T-helper 2 cell treated with Interferon-gamma antibody and Interleukin-4, amounts not matched to agents 5 μg/mL and 100 μg/mL, for 36 hours (primary cell): ENCODE data around the gene JAG2.

Source experiments
- DNase-seq: peaks from one replicate; pipeline ENCODE4 v3.0.0; 2021; ENCODE audit warnings: low spot score
- H3K27ac Mint-ChIP-seq: one replicate; pipeline ENCODE4 v1.8.0; 2021; ENCODE audit warnings: mild to moderate bottlenecking, mixed read lengths
- H3K27me3 Mint-ChIP-seq: one replicate; pipeline ENCODE4 v1.8.0; 2021; ENCODE audit warnings: low read depth, mixed read lengths
- H3K36me3 Mint-ChIP-seq: one replicate; pipeline ENCODE4 v1.8.0; 2021; ENCODE audit warnings: low read depth, mixed read lengths
- H3K4me1 Mint-ChIP-seq: one replicate; pipeline ENCODE4 v1.8.0; 2021; ENCODE audit warnings: low read depth, mixed read lengths
- H3K4me3 Mint-ChIP-seq: one replicate; pipeline ENCODE4 v1.8.0; 2022; ENCODE audit warnings: mild to moderate bottlenecking, moderate library complexity, mixed read lengths
- H3K9me3 Mint-ChIP-seq: one replicate; pipeline ENCODE4 v1.8.0; 2021; ENCODE audit warnings: mixed read lengths

The JAG2 gene

DNA sequence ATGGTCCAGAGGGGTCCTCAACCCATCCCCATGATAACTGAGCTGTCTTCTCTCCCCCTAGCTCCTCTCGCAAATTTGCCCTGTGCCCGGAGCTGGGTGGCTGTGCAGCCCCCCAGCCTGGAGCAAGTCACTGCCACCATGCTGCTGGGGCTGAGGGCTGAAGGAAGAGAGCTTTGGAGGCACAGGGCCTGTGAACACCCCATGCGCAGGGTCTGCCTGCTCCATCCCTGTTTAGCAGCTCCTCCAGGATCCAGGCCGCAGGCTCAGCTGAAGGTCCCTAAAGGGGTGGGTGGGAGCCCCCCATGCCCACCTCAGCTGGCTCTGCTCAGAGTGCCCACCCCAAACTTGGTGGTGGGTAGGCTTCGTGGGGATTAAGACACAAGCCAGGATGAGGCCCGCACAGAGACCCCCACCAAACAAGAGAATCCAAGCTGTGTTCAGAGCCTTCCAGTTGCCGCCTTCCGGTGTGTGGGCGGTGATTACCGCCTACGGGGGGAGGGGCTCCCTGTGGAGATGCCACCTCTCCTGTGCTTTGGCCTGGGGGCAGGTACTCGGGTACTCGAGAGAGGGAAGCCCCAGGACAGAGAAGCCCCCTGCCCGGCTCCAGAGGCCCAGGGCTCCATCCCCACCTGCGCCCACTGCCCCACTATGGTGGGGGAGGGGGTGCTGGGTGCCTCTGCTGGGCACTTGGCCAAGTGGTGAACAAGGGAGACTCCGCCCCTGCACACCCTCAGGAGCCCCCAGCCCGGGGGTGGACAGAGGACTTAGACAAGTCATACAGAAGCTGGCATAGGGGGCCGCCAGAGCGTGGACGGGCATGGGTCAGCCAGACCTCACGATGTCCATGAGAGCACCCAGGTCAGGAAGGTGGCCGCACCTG lies 1.4 kb upstream of the JAG2 start:
- no peaks in the 10 kb centered on the region for H3K36me3 Mint-ChIP-seq
- H3K4me3 Mint-ChIP-seq = peak overlapping the region; percentile 71
- H3K4me1 Mint-ChIP-seq = peaks cover 11% of the 10 kb centered on the region
- H3K27ac Mint-ChIP-seq = peak overlapping the region; percentile 41
- DNase-seq = no peak
- H3K27me3 Mint-ChIP-seq = peaks cover 25% of the 10 kb centered on the region
- no peaks in the 10 kb centered on the region for H3K9me3 Mint-ChIP-seq

DNA sequence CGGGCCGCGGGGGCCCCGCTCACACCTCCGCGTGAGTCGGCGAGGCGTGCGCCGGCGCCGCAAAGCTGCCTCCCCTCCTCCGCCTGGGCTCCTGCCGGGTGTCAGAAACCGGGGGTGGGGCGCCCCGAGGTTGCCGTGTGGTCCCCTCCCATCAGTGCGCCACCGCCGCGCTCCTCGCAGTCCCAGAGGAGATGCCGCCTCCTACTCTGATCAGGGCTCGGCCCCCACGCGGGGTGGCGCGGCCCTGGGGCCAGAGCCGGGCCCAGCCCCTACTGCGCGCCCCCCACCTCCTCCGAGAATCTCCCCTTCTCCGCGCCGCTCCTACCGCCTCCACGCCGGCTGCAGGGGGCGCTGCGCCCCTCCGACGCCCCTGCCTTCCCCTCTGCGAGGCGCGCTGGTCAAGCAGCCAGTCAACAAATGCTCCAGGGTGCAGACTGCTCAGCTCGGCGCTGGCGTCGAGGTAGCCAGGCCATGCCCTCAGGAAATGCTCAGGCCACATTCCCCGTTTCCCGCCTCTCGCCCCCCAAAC lies 467 bp upstream of the JAG2 start:
- peaks cover 6% of the 10 kb centered on the region for H3K4me1 Mint-ChIP-seq
- H3K4me3 Mint-ChIP-seq = peak overlapping the region; percentile 63
- H3K27me3 Mint-ChIP-seq = peaks cover 25% of the 10 kb centered on the region
- no peaks in the 10 kb centered on the region for H3K36me3 Mint-ChIP-seq
- peak; percentile 31 for DNase-seq
- H3K27ac Mint-ChIP-seq = no peak overlapping the region
- no peaks in the 10 kb centered on the region for H3K9me3 Mint-ChIP-seq

GRCh38 chr14:105168093-105168420 lies 519 bp downstream of the JAG2 start:
- Mint-ChIP-seq H3K9me3 (no peaks in the 10 kb centered on the region), H3K4me1 (peaks cover 6% of the 10 kb centered on the region), H3K36me3 (no peaks in the 10 kb centered on the region), H3K27me3 (peaks cover 25% of the 10 kb centered on the region), H3K4me3 (peak overlapping the region; percentile 36), H3K27ac (no peak overlapping the region)
- no peak for DNase-seq

DNA sequence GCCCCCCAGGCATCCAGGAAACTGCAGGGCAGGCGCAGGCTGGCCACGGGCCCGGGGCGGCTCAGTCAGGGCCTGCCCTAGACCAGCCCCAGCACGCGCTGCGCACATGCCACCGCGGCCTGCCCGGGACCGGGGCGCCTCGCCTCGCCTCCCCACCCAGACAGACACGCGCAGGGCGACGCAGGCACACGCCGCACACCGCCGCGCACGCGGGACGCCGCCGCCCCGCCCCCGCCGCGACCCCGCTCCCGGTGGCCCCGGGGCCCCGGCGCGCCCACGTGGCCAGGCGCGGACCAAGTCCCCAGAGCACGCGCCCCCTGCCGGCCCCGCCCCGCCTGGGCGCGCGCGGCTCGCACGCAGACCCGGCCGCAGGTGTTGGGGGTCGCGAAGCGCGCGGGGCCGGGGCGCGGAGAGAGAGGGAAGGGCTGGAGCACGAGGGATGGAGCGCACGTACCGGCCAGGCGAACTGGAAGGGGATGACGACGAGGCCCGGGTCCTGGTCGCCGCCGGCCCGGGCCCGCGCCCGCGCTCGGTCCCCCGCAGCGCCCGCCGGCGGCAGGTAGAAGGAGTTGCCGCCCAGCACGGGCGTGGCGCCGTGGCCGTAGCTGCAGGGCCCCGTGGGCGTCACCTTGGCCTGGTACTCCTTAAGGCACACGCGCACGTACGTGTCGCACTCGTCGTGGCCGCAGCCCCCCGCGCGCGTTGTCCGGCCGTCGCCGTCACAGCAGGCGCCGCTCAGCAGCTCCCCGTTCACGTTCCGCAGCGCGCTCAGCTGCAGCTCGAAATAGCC lies 1.1 kb downstream of the JAG2 start:
- no peak for DNase-seq
- Mint-ChIP-seq H3K4me1 (peaks cover 6% of the 10 kb centered on the region), H3K27ac (no peak overlapping the region), H3K27me3 (peaks cover 25% of the 10 kb centered on the region), H3K36me3 (no peaks in the 10 kb centered on the region), H3K9me3 (no peaks in the 10 kb centered on the region), H3K4me3 (peak overlapping the region; percentile 36)

DNA sequence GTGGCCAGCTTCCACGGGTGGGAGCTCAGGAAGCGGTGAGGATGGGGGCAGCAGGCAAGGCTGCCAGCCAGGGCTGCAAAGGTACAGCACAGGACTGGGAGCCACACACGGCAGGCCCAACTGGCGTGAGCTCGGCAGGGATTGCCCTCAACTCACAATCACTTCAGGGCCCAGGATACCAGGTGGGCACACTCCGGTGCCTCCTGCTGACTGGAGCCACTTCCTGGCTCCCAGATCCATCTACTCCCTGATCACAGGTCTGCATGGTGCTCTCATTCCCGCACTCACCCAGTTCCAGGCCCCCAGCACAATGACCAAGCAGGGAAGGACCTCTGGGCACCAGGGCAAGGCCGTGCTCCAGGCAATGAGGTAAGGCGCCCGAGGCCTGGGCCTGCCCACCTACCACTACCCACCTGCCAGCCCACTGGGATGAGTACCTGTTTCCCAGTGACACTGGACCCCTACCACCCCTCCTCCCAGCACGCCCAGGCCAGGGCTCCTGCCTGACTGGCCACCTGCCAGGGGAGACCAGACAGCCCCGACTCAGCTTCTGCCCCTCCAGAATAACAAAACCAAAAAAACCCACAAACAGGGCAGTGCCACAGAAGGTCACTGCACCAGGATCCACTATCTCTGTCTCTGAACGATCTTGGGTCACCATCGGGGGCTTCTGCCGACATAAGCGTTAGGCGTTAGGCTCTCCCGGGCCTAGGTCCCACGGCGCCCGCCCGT lies 1.8 kb downstream of the JAG2 start:
- H3K27ac Mint-ChIP-seq = no peak overlapping the region
- no peaks in the 10 kb centered on the region for H3K36me3 Mint-ChIP-seq

GRCh38 chr14:105165761-105166485 lies 2.7 kb downstream of the JAG2 start:
- no peaks in the 10 kb centered on the region for H3K36me3 Mint-ChIP-seq
- no peaks in the 10 kb centered on the region for H3K9me3 Mint-ChIP-seq
- DNase-seq = no peak
- no peak overlapping the region for H3K27ac Mint-ChIP-seq
- H3K4me1 Mint-ChIP-seq = peaks cover 6% of the 10 kb centered on the region
- H3K4me3 Mint-ChIP-seq = no peak overlapping the region
- H3K27me3 Mint-ChIP-seq = peaks cover 22% of the 10 kb centered on the region

More for the DNA sequence above, 1.8 kb downstream of the JAG2 start:
- Mint-ChIP-seq H3K4me1 (peaks cover 6% of the 10 kb centered on the region), H3K4me3 (peak overlapping the region; percentile 29), H3K9me3 (no peaks in the 10 kb centered on the region), H3K27me3 (peaks cover 22% of the 10 kb centered on the region)
- no peak for DNase-seq

DNA sequence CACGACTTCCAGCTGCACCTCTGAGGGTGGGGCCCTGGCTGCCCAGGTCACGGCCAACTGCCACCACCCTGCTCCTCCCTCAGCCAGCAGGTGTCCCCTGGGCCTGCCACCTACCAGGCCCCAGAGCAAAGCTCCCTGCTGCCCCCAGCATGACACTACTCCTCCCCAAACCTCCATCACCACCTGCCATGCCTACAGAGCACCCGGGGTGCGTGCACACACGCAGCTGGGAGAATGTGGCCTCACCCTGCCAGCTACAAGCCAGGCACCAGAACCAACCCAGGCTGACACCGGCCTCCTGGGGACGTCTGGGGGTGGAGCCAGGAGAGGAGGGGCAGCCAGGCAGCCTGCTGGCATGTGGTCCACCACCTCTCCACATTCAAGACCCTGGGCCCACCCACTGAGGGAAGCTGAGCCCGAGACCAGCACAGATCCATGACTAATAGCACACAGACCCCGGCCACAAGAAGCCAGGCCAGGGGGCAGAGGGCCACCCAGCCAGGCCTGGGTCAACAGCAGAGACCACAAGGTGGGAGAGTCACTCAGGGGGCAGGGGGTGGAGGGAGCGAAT lies 3.4 kb downstream of the JAG2 start:
- H3K4me3 Mint-ChIP-seq = no peak overlapping the region
- H3K9me3 Mint-ChIP-seq = no peaks in the 10 kb centered on the region
- H3K36me3 Mint-ChIP-seq = no peaks in the 10 kb centered on the region
- peaks cover 6% of the 10 kb centered on the region for H3K4me1 Mint-ChIP-seq
- H3K27me3 Mint-ChIP-seq = peaks cover 20% of the 10 kb centered on the region
- no peak for DNase-seq
- H3K27ac Mint-ChIP-seq = no peak overlapping the region

DNA sequence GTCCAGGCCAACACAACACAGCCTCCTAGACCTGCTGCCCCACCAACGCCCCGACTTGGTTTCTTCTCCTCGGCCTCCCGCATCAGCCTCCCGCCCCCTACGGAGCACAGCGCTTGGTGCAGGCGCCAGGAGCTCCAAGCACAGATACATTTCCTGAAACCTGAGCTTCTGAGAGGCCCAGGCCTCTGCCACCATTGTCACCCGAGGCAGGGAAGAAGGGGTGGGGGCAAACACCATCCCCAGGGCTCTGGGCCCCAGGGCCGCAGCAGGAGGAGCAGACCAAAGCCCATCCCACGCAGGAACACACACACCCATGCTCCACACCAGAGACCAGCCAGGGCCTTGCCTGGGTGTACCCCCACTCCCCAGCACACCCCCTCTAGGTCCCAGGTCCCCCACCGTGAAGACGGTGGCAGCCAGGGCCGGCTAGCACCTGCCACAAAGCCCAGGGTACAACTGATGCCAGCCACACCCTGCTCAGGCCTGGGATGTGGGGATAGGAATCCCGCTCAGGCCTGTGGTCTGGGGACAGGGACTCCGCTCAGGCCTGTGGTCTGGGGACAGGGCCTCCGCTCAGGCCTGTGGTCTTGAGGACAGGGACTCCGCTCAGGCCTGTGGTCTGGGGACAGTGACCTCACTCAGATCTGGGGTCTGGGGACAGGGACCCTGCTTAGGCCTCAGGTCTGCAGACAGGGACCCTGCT lies 5.4 kb downstream of the JAG2 start:
- Mint-ChIP-seq H3K27me3 (peaks cover 11% of the 10 kb centered on the region), H3K4me3 (no peak overlapping the region), H3K4me1 (no peaks in the 10 kb centered on the region), H3K36me3 (no peaks in the 10 kb centered on the region), H3K9me3 (no peaks in the 10 kb centered on the region), H3K27ac (no peak overlapping the region)
- no peak for DNase-seq

- no peak for DNase-seq
- Mint-ChIP-seq H3K27me3 (peaks cover 11% of the 10 kb centered on the region), H3K27ac (no peak overlapping the region), H3K4me1 (no peaks in the 10 kb centered on the region), H3K9me3 (no peaks in the 10 kb centered on the region), H3K4me3 (no peak overlapping the region), H3K36me3 (no peaks in the 10 kb centered on the region)
Measured at GRCh38 chr14:105162669-105162979, 6.0 kb downstream of the JAG2 start.

- no peak for DNase-seq
- Mint-ChIP-seq H3K27ac (no peak overlapping the region), H3K27me3 (peaks cover 11% of the 10 kb centered on the region), H3K4me1 (no peaks in the 10 kb centered on the region), H3K9me3 (no peaks in the 10 kb centered on the region), H3K4me3 (no peak overlapping the region), H3K36me3 (no peaks in the 10 kb centered on the region)
Measured at GRCh38 chr14:105161964-105162668, 6.5 kb downstream of the JAG2 start.

DNA sequence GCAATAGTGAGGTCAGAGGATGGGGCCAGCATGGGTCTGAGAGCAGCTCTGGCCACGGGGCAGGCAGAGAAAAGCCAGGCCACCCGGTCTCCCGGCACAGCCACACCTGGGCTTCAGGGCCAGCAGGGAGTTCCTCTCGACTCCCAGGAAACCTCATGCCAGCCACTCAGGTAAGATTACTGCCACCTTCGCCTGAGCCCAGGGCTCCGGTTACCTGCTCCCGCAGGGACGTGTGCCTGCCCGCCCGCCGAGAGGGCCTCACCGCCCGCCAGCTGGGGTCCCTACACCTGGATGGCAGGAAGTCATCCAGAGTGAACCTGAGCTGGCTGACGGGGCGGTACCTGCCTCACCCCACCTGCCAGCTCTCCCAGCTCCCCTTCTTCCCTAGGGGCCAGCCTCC lies 7.3 kb downstream of the JAG2 start:
- Mint-ChIP-seq H3K27ac (no peak overlapping the region), H3K27me3 (peaks cover 4% of the 10 kb centered on the region)

DNA sequence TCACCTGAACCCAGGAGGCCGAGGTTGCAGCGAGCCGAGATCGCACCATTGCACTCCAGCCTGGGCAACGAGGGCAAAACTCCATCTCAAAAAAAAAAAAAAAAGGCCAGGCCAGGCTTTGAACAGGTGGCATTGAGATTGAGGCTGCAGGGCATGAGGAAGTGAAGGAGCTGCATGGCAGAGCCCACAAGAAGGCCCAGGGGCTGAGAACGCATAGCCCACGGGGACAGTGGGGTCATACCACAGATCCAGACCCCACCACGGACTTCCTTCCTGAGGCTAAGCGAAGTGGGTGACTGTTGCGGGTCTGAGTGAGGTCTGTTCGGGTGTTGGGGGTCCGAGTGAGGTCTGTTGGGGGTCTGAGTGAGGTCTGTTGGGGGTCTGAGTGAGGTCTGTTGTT lies 7.8 kb downstream of the JAG2 start:
- H3K9me3 Mint-ChIP-seq = no peaks in the 10 kb centered on the region
- DNase-seq = no peak
- H3K4me3 Mint-ChIP-seq = no peak overlapping the region
- no peaks in the 10 kb centered on the region for H3K4me1 Mint-ChIP-seq
- H3K27me3 Mint-ChIP-seq = peaks cover 4% of the 10 kb centered on the region
- no peak overlapping the region for H3K27ac Mint-ChIP-seq
- H3K36me3 Mint-ChIP-seq = no peaks in the 10 kb centered on the region

More for the DNA sequence above, 7.3 kb downstream of the JAG2 start:
- no peak overlapping the region for H3K4me3 Mint-ChIP-seq
- no peaks in the 10 kb centered on the region for H3K36me3 Mint-ChIP-seq
- no peak for DNase-seq
- no peaks in the 10 kb centered on the region for H3K4me1 Mint-ChIP-seq
- no peaks in the 10 kb centered on the region for H3K9me3 Mint-ChIP-seq
